Heart left ventricle (tissue), 13 donors: ENCODE measurements around the gene LMBR1.

Source experiments
- POLR2A ChIP-seq, 2 donors: fragments of 450-650 bp; IDR thresholded peaks; one replicate each; pipeline ENCODE4 v1.6.1; 2017; ENCODE audit warnings: antibody characterized with exemption in 2 of 2, mild to moderate bottlenecking in 2 of 2, moderate library complexity in 2 of 2
- TF ChIP-seq, protein P1 (sequence below), 12 donors: fragments of 200-600 bp; sonication (generic) in 4 of 12; IDR thresholded peaks; one replicate each; pipeline versions ENCODE4 v1.5.0 to v1.8.0; 2018 to 2022; ENCODE audit warnings: antibody characterized with exemption in 12 of 12, mild to moderate bottlenecking in 5 of 12
- donor health status: ischemic (EF 13 %, LVEDD 7.1; RV severe dilation, severe dysfunction).
- donor health status: DM: no; HTN: yes; CAD: no.
- donor health status: DM: no; HTN: no; CAD: no.
- donor health status: ischemic (EF 25% LVEDD 6.9; RV normal size, moderate dysfunction).
- donor health status: ischemic (EF 25% LVEDD 5.7; RV mildly dilated, moderate dysfunction).
- donor health status: ischemic (EF 35%, LVEDD 5.7; RV mildly dilated, moderate dysfunction).
- donor health status: nonischemic (EF 11% LVEDD 7.7; RV severe dilation, severe dysfunction).
- donor health status: DM: yes; HTN: yes; CAD: no.
- donor health status: PGD.
- donor health status: ischemic (EF 29% LVEDD 5.4; RV normal size, mild dysfunction).
- donor health status: nonischemic (EF 23%, LVEDD 6.1; RV moderate dilation, normal function).

DNA sequence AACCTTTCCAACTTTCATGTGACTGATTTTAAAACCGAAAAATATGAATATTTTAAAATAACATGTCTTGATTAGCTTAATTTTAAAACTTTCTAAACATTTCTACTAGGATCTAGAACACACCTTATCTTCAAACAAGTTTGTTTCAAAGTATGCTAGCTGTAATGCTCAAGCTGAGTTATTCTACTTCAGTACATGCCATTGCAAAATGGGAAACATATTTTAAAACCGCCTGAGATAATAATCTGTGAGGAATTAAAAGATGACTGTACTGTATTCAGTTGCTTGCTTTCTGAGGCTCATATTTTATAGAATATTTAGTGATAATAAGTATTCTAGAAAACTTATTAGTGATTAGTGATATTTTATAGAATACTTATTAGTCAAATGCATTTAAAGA, 99.6 kb downstream of the LMBR1 start:
- TF ChIP-seq POLR2A (IDR thresholded peaks at IDR 0.05): no peak
- TF ChIP-seq, protein P1, sequence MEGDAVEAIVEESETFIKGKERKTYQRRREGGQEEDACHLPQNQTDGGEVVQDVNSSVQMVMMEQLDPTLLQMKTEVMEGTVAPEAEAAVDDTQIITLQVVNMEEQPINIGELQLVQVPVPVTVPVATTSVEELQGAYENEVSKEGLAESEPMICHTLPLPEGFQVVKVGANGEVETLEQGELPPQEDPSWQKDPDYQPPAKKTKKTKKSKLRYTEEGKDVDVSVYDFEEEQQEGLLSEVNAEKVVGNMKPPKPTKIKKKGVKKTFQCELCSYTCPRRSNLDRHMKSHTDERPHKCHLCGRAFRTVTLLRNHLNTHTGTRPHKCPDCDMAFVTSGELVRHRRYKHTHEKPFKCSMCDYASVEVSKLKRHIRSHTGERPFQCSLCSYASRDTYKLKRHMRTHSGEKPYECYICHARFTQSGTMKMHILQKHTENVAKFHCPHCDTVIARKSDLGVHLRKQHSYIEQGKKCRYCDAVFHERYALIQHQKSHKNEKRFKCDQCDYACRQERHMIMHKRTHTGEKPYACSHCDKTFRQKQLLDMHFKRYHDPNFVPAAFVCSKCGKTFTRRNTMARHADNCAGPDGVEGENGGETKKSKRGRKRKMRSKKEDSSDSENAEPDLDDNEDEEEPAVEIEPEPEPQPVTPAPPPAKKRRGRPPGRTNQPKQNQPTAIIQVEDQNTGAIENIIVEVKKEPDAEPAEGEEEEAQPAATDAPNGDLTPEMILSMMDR (IDR thresholded peaks at IDR 0.05): no peak
